ENCODE results near the gene CBX7.

- no peak for TF ChIP-seq CTCF (IDR thresholded peaks at IDR 0.05; ENCODE audit: insufficient read depth, low read length)
- no peak for TF ChIP-seq REST (IDR thresholded peaks at IDR 0.05; ENCODE audit: insufficient replicate concordance, low read depth)
- TF ChIP-seq POLR2AphosphoS5 (IDR thresholded peaks at IDR 0.05; ENCODE audit: low read depth) = no peak
- TF ChIP-seq GABPA (IDR thresholded peaks at IDR 0.05; ENCODE audit: low read depth) = no peak
Observed at GRCh38 chr22:39150848-39151215, 1.6 kb downstream of the CBX7 start.

Data from HL-60 (cell line).